ENCODE data around the gene RARG. TPM values are rescaled to one million over a fixed set of nuclear protein-coding genes. Genes with fewer than 3 reads are reported as not detected.
A peak's percentile ranks its signal among the peaks of the same experiment; 100 is the strongest.

The RARG gene
- total RNA-seq, 2 donors from 2014 or later: 36.7 to 37.3 TPM

- no peaks in the 10 kb centered on the region for H3K36me3 Mint-ChIP-seq (ENCODE audit: insufficient read depth in 2 of 2)
- H3K27ac Mint-ChIP-seq: peak overlapping the region; percentile 31
- no peak for DNase-seq
- no peak for ATAC-seq (replicated peaks in 1 of 2)
- H3K4me3 Mint-ChIP-seq: no peak overlapping the region
- peaks cover 25% of the 10 kb centered on the region for H3K4me1 Mint-ChIP-seq (ENCODE audit: low read depth)
- H3K27me3 Mint-ChIP-seq (ENCODE audit: low read depth): no peaks in the 10 kb centered on the region
- H3K9me3 Mint-ChIP-seq: no peaks in the 10 kb centered on the region
Measured at GRCh38 chr12:53258541-53259539, 26.8 kb upstream of the RARG start.

DNA sequence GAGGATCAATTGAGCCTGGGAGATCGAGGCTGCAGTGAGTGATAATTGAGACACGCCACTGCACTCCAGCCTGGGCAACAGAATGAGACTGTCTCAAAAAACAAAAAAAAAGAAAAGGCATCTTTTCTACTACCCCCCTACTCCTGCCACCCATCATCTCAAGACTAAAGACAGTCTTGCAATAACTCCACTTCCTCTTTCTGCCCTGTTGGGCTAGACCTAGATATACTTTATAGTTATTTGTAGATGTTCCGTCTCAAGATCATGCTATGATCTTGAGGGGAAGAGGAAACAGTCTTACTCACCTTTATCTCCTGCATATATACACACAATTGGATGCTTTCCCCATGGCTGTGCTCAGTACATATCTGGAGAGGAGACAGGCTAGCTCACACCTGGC is 24.0 kb upstream of the RARG start:
- H3K4me3 Mint-ChIP-seq: no peak overlapping the region
- H3K4me1 Mint-ChIP-seq (ENCODE audit: low read depth): peaks cover 46% of the 10 kb centered on the region
- DNase-seq (no peak), ATAC-seq (replicated peaks in 1 of 2) (no peak)
- H3K36me3 Mint-ChIP-seq (ENCODE audit: insufficient read depth in 2 of 2): peaks cover 2 to 3% of the 10 kb centered on the region in 2 donors
- H3K27me3 Mint-ChIP-seq (ENCODE audit: low read depth): no peaks in the 10 kb centered on the region
- no peaks in the 10 kb centered on the region for H3K9me3 Mint-ChIP-seq
- peak overlapping the region; percentile 89 for H3K27ac Mint-ChIP-seq

DNA sequence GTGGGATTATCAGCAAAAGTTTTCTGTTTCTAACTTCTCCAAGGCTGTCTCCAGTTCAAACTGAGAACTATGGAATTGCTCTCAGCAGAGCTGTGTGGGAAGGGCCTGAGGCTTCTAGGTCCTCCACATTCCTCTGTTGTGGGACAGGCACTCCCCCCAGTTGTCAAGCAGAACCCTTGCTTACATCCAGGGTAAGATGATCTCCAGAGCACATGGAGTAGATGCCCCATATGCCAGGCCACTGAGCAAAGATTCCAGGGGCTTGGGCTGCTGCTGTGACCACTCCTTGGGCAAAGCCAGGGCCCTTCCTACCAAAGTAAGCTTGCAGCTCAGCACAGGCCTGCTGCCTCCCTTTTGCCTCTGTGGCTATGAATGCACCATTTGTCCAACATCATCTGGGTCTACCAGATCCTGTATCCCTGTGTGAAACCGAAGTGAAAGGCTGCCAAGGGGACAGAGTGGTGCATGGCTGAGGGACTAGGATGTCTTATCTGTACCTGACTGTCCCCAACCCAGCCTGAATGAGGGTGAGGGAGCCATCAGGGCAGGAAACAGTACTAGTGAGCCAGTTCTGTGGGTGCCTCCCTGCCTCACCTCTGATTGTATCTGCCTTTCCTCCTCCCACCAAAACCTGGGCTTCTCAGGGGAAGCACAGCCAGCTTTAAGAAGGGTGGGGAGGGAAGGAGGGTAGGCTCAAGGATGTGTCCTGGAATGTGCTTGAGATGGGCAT is 23.0 kb upstream of the RARG start:
- H3K4me1 Mint-ChIP-seq (ENCODE audit: low read depth): peaks cover 54% of the 10 kb centered on the region
- H3K27ac Mint-ChIP-seq: peak overlapping the region; percentile 28
- H3K4me3 Mint-ChIP-seq: no peak overlapping the region
- H3K9me3 Mint-ChIP-seq: no peaks in the 10 kb centered on the region
- DNase-seq (no peak), ATAC-seq (replicated peaks in 1 of 2) (no peak)
- H3K36me3 Mint-ChIP-seq (ENCODE audit: insufficient read depth in 2 of 2): peaks cover 2 to 3% of the 10 kb centered on the region in 2 donors
- H3K27me3 Mint-ChIP-seq (ENCODE audit: low read depth): no peaks in the 10 kb centered on the region

DNA sequence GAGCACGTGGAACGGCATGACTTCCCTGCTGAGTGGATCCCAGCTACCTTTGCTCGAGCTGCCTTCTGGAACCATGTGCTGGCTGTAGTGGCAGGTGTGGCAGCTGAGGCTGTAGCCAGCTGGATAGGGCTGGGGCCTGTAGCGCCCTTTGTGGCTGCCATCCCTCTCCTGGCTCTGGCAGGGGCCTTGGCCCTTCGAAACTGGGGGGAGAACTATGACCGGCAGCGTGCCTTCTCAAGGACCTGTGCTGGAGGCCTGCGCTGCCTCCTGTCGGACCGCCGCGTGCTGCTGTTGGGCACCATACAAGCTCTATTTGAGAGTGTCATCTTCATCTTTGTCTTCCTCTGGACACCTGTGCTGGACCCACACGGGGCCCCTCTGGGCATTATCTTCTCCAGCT is 21.3 kb upstream of the RARG start:
- H3K4me3 Mint-ChIP-seq: peak overlapping the region; percentile 98 to 99
- no peaks in the 10 kb centered on the region for H3K9me3 Mint-ChIP-seq
- H3K27ac Mint-ChIP-seq: peak overlapping the region; percentile 64
- H3K4me1 Mint-ChIP-seq (ENCODE audit: low read depth): peaks cover 54% of the 10 kb centered on the region
- H3K36me3 Mint-ChIP-seq (ENCODE audit: insufficient read depth in 2 of 2): peaks cover 2 to 3% of the 10 kb centered on the region in 2 donors
- DNase-seq: no peak
- no peaks in the 10 kb centered on the region for H3K27me3 Mint-ChIP-seq (ENCODE audit: low read depth)
- no peak for ATAC-seq (replicated peaks in 1 of 2)

GRCh38 chr12:53252349-53252916 is 20.4 kb upstream of the RARG start:
- peak; percentile 8 to 9 for ATAC-seq (replicated peaks in 1 of 2)
- H3K9me3 Mint-ChIP-seq: no peaks in the 10 kb centered on the region

DNA sequence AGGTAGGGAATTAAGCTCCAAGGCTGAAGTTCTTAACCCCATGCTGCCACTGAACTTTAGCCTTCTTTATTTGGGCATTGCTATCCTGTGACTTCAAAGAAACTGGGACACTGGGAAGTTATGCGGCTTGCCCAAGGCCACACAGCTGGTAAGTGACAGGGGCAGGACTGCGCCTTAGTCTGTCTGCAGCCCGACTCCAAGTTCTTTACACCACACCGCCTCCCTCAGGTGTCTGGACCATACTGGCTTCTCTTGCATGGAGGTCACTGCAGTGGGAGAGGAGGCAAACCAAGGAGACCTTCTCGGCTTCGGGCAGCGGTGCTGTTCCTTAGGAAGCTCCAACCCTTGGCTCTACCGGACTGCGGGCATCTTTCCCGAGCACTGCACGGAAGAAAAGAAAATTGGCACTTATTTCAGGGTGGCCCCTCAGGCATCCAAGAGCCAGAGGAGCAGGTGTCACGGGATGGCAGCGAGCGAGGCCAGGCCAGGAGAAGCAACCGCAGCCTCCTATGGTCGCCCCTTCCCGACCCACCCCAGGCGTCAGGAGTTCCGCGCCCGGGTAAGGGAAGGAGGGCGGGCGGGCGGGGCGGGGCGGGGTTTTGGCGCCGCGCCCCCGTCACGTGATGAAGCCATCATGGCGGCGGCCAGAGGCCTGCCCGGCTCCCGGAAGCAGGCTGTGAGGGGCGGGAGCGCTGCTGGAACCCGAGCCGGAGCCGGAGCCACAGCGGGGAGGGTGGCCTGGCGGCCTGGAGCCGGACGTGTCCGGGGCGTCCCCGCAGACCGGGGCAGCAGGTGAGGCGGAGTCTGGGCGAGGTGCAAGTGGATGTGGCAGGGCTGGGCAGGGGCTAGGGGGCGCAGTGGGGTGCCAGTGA is 19.7 kb upstream of the RARG start:
- Mint-ChIP-seq H3K4me3 (peak overlapping the region; percentile 98 to 99), H3K27ac (peak overlapping the region; percentile 95), H3K4me1 (ENCODE audit: low read depth) (peaks cover 54% of the 10 kb centered on the region), H3K36me3 (ENCODE audit: insufficient read depth in 2 of 2) (peaks cover 2 to 3% of the 10 kb centered on the region in 2 donors), H3K27me3 (ENCODE audit: low read depth) (no peaks in the 10 kb centered on the region), H3K9me3 (no peaks in the 10 kb centered on the region)
- peak; percentile 91 to 93 for ATAC-seq (replicated peaks in 1 of 2)
- peak; percentile 80 to 83 for DNase-seq

More at GRCh38 chr12:53252349-53252916, 20.4 kb upstream of the RARG start:
- no peak for DNase-seq
- peaks cover 54% of the 10 kb centered on the region for H3K4me1 Mint-ChIP-seq (ENCODE audit: low read depth)
- H3K4me3 Mint-ChIP-seq: peak overlapping the region; percentile 98 to 99
- H3K36me3 Mint-ChIP-seq (ENCODE audit: insufficient read depth in 2 of 2): peaks cover 2 to 3% of the 10 kb centered on the region in 2 donors
- H3K27ac Mint-ChIP-seq: peak overlapping the region; percentile 79
- no peaks in the 10 kb centered on the region for H3K27me3 Mint-ChIP-seq (ENCODE audit: low read depth)

DNA sequence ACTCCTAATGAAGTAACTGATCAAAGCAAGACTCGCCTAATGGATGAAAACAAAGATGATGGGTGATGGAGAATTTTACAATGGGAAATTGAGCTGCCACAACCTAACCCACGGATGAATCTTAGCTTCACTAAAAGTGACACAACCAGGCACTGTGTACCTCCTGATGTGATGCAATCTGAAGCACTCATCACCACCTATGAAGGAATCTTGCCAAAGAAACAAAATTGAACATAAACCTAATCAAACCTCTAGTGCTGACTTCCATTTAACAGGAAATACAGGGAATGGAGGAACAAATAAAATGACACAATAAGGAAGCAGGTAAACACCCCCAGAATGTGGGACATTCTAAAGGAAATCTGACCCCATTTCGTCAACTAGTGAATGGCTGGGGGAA is 13.3 kb upstream of the RARG start:
- Mint-ChIP-seq H3K36me3 (ENCODE audit: insufficient read depth in 2 of 2) (no peaks in the 10 kb centered on the region), H3K4me1 (ENCODE audit: low read depth) (peaks cover 5% of the 10 kb centered on the region), H3K4me3 (no peak overlapping the region), H3K27ac (no peak overlapping the region), H3K9me3 (no peaks in the 10 kb centered on the region), H3K27me3 (ENCODE audit: low read depth) (peaks cover 22% of the 10 kb centered on the region)
- DNase-seq (no peak), ATAC-seq (replicated peaks in 1 of 2) (no peak)

DNA sequence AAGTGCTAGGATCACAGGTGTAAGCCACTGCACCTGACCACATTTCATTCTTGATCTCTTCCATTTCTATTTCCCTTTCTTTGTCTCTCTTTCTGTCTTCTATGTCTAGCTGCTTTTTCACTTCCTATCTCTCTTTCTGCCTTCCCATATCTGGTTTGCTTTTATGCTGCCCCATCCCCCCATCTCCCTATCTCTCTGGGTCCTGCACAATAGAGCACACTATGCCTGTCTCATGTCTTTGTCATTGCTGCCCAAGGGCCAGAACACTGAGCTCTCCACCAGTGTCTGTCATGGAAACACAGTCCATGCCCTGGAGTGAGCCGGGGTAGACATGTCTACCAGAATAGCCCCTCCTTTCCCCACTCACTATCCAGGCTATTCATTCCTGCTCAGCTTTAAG is 12.3 kb upstream of the RARG start:
- ATAC-seq (replicated peaks in 1 of 2) (no peak), DNase-seq (no peak)
- no peaks in the 10 kb centered on the region for H3K36me3 Mint-ChIP-seq (ENCODE audit: insufficient read depth in 2 of 2)
- no peak overlapping the region for H3K4me3 Mint-ChIP-seq
- H3K4me1 Mint-ChIP-seq (ENCODE audit: low read depth): peaks cover 5% of the 10 kb centered on the region
- H3K27ac Mint-ChIP-seq: no peak overlapping the region
- no peaks in the 10 kb centered on the region for H3K9me3 Mint-ChIP-seq
- H3K27me3 Mint-ChIP-seq (ENCODE audit: low read depth): peaks cover 22% of the 10 kb centered on the region

DNA sequence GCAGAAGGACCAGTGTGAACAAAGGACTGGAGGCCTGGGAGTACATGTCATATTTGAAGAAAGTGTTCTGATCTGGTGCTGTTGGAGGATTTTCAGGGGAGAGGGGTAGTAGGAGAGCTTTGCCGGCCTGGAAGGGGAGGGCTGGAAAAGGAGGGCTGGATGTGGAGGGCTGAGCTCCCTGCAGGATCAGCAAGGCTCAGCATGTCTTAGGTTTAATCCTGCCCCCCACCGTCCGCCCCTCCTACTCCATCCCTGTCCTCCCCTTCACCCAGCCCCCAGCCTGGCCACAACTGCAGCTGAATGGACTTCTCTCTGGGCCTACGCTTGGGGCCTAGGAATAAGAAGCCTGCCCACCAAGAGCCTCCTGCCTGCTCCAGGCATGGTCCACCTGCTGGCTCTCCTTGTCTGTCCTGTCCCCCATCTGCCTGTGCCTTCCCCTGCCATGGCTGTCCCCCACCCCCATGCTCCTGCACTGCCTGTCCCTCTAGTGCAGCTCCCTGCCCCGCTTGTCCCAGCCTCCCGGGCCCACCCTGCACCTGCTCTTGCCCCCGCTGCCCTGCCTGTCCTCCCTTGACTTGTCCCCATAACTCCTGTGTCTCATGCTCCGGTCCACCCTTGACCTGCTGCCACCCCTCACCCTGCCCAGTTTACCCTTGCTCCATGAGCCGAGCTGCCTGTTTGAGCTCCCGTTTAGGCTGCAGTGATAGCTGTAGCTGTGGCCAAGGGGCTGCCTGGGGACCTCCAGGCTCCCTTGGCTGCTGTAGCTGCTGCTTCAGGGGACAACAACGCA is 9.8 kb upstream of the RARG start:
- Mint-ChIP-seq H3K27ac (no peak overlapping the region), H3K9me3 (no peaks in the 10 kb centered on the region), H3K4me1 (ENCODE audit: low read depth) (peaks cover 7% of the 10 kb centered on the region), H3K27me3 (ENCODE audit: low read depth) (peaks cover 22% of the 10 kb centered on the region), H3K36me3 (ENCODE audit: insufficient read depth in 2 of 2) (no peaks in the 10 kb centered on the region), H3K4me3 (no peak overlapping the region)
- no peak for ATAC-seq (replicated peaks in 1 of 2)
- DNase-seq: no peak

GRCh38 chr12:53239643-53240258 is 7.7 kb upstream of the RARG start:
- DNase-seq: no peak
- Mint-ChIP-seq H3K4me1 (ENCODE audit: low read depth) (peaks cover 24% of the 10 kb centered on the region), H3K27me3 (ENCODE audit: low read depth) (peaks cover 15% of the 10 kb centered on the region), H3K36me3 (ENCODE audit: insufficient read depth in 2 of 2) (no peaks in the 10 kb centered on the region), H3K9me3 (no peaks in the 10 kb centered on the region), H3K27ac (no peak overlapping the region), H3K4me3 (no peak overlapping the region)
- ATAC-seq (replicated peaks in 1 of 2): no peak

- H3K4me3 Mint-ChIP-seq: peak overlapping the region; percentile 62 to 73
- H3K9me3 Mint-ChIP-seq: no peaks in the 10 kb centered on the region
- DNase-seq (peak in 1 of 2 donors; percentile 43), ATAC-seq (replicated peaks in 1 of 2) (peak in 1 of 2 donors; percentile 18)
- peaks cover 38% of the 10 kb centered on the region for H3K4me1 Mint-ChIP-seq (ENCODE audit: low read depth)
- H3K27me3 Mint-ChIP-seq (ENCODE audit: low read depth): no peaks in the 10 kb centered on the region
- H3K36me3 Mint-ChIP-seq (ENCODE audit: insufficient read depth in 2 of 2): no peaks in the 10 kb centered on the region
- H3K27ac Mint-ChIP-seq: peak overlapping the region; percentile 55
Measured at GRCh38 chr12:53236443-53237111, 4.6 kb upstream of the RARG start.
